Effector memory CD4-positive, alpha-beta T cell (primary cell): Measurements from ENCODE around the gene FARP1.
"Not testable (repeated sequence)": the region's sequence is repeated elsewhere in the genome, so short reads cannot be mapped to it uniquely, and the experiment has no call there.

Source experiments
- DNase-seq, 3 donors: peaks; one replicate each; pipeline ENCODE4 v3.0.0-alpha.2; 2020
- H3K27ac ChIP-seq: 2 replicates; pipeline ENCODE4 v1.7.0; 2013; ENCODE audit warnings: mild to moderate bottlenecking, low read length, moderate library complexity; ENCODE audit not compliant: insufficient read depth, poor library complexity, severe bottlenecking
- H3K27me3 ChIP-seq: replicated peaks from 2 replicates; pipeline ENCODE4 v1.7.0; 2013; ENCODE audit warnings: mild to moderate bottlenecking, low read length; ENCODE audit not compliant: insufficient read depth, control insufficient read depth, poor library complexity, severe bottlenecking
- H3K36me3 ChIP-seq: 2 replicates; pipeline ENCODE4 v1.7.0; 2013; ENCODE audit warnings: mild to moderate bottlenecking, low read length, moderate library complexity; ENCODE audit not compliant: control insufficient read depth, insufficient read depth
- H3K4me1 ChIP-seq: 2 replicates; pipeline ENCODE4 v1.7.0; 2013; ENCODE audit warnings: low read length, mild to moderate bottlenecking; ENCODE audit not compliant: control insufficient read depth, insufficient read depth, poor library complexity, severe bottlenecking
- H3K4me3 ChIP-seq: 2 replicates; pipeline ENCODE4 v1.7.0; 2013; ENCODE audit warnings: low read length, low read depth, mild to moderate bottlenecking; ENCODE audit not compliant: insufficient read depth, poor library complexity, severe bottlenecking
- H3K9me3 ChIP-seq: 2 replicates; pipeline ENCODE4 v1.7.0; 2013; ENCODE audit warnings: mild to moderate bottlenecking, low read length, moderate library complexity; ENCODE audit not compliant: control insufficient read depth

Gene FARP1

DNA sequence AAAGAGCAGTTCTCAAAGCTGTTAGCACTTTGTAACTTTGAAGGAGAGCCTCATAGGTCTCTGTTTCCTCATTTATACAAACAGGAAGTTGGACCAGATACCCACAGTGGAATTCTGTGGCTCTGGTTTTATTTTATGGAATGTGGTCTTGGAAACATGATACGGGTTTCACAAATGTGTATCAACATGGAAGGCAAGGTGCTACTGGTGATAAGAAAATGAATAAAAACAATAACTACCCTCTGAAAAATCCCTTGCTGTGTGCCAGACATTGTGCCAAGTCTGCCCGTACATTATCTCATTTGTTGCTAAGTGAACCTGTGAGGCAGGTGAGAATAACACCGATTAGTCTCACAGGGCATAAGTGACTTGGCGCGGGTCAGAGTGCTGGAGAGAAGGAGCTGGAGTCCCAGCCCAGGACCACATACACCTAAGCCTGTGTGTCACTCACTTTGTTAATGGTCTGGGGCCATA, 79.2 kb downstream of the FARP1 start:
- no peaks in the 10 kb centered on the region for H3K27me3 ChIP-seq

DNA sequence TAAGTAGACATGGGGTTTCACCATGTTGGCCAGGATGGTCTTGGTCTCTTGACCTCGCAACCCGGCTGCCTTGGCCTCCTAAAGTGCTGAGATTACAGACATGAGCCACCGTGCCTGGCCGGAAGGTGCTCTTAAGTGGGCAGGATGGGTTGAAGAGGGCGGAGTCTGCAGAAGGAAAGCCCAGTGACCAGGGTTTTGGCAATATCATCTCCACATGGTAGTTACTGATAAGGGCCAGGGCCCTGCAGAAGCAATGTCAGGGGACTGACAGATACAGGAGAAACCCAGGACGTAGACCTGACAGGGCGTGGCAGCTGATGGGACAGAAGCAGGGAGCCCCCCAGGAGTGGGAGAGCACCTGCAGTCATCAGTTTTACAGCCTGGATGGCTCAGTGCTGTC, 79.9 kb downstream of the FARP1 start:
- no peak overlapping the region for H3K4me3 ChIP-seq
- no peaks in the 10 kb centered on the region for H3K27me3 ChIP-seq
- H3K27ac ChIP-seq: no peak overlapping the region
- no peaks in the 10 kb centered on the region for H3K9me3 ChIP-seq
- no peaks in the 10 kb centered on the region for H3K4me1 ChIP-seq
- no peaks in the 10 kb centered on the region for H3K36me3 ChIP-seq
- no peak for DNase-seq

More for the DNA sequence above, 79.2 kb downstream of the FARP1 start:
- Histone ChIP-seq H3K36me3 (no peaks in the 10 kb centered on the region), H3K4me1 (no peaks in the 10 kb centered on the region), H3K4me3 (no peak overlapping the region), H3K9me3 (no peaks in the 10 kb centered on the region), H3K27ac (no peak overlapping the region)
- DNase-seq: no peak

DNA sequence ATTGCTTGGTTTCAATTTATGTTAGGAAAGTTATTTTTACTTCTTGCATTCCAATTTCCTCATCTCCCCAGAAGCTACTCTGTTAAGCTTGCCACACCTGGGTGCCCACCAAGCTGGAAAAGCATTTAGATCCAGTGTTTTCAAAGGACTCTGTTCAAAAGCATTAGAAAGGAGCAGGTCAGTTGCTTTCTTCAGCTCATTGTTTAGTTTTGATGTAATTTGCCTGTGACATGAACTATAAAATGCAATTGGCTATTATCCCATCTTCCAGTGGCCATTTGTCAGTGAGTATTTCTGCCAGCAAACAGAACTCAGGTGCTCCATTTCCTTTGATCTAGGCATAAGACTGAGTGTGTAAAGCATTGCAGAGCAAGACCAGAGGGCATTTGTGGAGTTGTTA, 80.8 kb downstream of the FARP1 start:
- H3K36me3 ChIP-seq: no peaks in the 10 kb centered on the region
- H3K4me3 ChIP-seq: no peak overlapping the region
- H3K27me3 ChIP-seq: no peaks in the 10 kb centered on the region
- no peak for DNase-seq
- no peaks in the 10 kb centered on the region for H3K4me1 ChIP-seq
- no peak overlapping the region for H3K27ac ChIP-seq
- no peaks in the 10 kb centered on the region for H3K9me3 ChIP-seq

DNA sequence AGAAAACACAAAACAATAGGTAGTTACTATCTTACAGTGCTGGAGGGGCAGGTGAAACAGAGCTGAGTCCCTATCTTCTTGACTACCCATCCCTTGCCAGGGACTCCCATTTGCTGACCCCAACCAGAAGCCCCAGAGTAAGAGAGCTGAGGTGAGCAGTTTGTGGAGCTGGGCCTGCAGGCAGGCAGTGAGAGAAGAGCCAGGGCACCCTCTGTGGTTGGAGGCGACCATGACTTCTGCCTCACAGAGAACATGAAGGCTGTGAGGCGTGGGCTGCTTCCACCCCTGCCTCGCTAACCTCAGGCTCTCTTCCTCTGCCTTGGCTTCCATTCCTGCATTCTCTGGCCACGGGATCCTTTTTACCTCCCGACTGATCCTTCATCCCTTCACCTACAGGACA, 81.7 kb downstream of the FARP1 start:
- H3K27me3 ChIP-seq: no peaks in the 10 kb centered on the region
- H3K4me3 ChIP-seq: no peak overlapping the region
- H3K27ac ChIP-seq: no peak overlapping the region
- no peaks in the 10 kb centered on the region for H3K4me1 ChIP-seq
- no peaks in the 10 kb centered on the region for H3K36me3 ChIP-seq
- no peaks in the 10 kb centered on the region for H3K9me3 ChIP-seq
- DNase-seq: no peak

DNA sequence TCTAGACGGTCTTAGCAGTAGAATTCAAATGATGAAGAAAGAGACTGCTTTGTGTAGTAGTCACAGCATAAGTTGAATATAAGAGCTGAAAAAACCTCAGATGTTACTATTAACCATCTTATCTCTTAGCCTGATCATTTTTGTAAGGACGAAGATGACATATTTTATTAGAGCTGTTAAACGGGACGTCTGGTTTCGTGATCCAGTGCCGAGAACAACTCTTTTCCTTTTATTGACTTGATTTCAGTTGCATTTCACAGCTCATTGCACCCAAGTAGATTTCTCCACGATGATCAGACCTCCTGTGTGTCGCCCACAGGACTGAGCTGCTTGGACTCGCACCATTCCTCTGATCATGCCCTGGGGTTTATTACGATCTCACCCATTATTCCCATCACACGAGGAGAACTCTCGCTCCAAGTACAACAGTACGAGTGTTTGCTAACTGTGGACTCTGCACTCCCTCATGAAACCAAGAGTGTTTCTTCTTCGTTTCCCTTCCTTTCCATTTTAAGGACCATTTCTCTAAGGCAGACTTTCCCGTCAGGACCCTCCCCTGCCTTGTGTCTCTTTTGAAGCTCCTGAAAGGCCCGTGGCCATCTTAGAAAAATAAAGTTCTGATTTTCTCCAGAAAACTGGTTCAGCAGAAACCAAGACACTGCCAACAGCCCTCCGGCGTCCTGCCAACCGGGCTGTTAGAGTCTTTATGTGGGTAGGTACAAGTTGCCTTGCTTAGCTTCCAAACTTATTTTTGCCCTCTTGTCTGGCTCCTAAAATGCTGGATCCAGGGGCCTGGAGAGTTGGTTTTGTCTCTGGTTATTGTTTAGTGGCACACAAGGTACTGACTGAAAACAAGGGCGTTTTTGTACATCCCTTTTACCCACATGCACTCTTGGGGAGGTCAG, 82.4 kb downstream of the FARP1 start:
- Histone ChIP-seq H3K27ac (no peak overlapping the region), H3K9me3 (no peaks in the 10 kb centered on the region), H3K4me1 (no peaks in the 10 kb centered on the region), H3K27me3 (no peaks in the 10 kb centered on the region), H3K4me3 (no peak overlapping the region), H3K36me3 (no peaks in the 10 kb centered on the region)
- no peak for DNase-seq

DNA sequence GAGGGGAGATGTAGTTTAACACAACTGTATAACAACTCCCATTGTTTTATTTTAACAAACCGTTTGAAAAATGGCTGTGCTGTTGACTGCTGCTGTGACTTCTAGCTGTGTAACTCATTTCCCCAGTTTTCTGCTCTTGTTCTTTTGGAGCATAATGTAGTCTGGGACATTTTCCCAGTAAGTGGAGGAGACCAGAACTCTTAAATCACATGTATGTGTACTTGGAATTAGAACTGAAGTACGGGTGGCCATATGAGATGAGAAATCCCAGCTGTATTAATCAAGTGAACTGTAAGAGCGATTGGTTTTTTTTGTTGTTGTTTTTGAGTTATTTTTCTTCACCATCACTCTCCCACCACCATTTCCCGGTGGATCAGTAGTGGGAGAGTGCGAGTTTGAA, 83.6 kb downstream of the FARP1 start:
- no peak overlapping the region for H3K27ac ChIP-seq
- H3K9me3 ChIP-seq: no peaks in the 10 kb centered on the region
- H3K27me3 ChIP-seq: no peaks in the 10 kb centered on the region
- H3K4me3 ChIP-seq: no peak overlapping the region
- H3K4me1 ChIP-seq: no peaks in the 10 kb centered on the region
- H3K36me3 ChIP-seq: no peaks in the 10 kb centered on the region
- no peak for DNase-seq

DNA sequence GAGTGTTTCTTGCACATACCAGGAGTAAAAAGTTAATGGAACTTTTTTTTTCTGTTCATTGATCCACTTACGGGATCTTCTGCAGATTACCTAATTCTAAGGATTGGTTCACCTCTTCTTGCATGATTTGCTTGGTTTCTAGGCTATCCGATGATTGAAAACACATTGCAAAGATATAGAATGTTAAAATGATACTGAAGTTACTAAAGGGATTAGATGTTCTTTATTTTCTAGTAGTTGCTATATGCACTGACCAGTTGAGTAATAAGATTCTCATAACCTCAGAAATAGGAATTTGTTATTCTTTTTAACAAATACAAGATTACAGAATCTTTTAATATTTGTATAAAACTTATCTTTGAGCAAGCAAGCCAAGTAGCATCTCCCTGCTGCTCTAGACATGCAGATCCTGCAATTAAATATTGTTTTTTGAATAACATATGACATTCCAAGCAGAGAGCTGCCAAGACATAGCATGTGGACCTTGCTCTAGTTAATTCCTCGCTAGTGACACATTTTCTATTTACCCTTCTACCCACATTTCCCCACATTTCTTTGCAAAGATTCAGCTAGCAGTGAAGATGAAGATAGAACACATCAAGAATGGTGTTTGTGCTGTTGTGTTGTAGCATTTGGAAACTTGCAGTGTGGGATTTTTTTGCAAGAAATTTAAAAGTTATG, 85.9 kb downstream of the FARP1 start:
- DNase-seq: no peak
- Histone ChIP-seq H3K4me3 (no peak overlapping the region), H3K4me1 (no peaks in the 10 kb centered on the region), H3K9me3 (no peaks in the 10 kb centered on the region), H3K36me3 (no peaks in the 10 kb centered on the region), H3K27ac (no peak overlapping the region), H3K27me3 (no peaks in the 10 kb centered on the region)

DNA sequence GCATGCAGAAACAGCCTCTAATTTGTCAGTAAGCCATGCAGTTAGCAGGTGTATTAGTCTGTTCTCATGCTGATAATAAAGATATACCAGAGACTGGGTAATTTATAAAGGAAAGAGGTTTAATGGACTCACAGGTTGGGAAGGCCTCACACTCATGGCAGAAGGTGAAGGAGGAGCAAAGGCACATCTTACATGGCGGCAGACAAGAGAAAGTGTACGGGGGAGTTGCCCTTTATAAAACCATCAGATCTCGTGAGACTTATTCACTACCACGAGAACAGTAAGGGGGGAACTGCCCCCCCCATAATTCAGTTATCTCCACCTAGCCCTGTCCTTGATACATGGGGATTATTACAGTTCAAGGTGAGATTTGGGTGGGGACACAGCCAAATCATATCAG, 87.9 kb downstream of the FARP1 start:
- not testable (repeated sequence) for H3K4me3 ChIP-seq, DNase-seq, H3K4me1 ChIP-seq, H3K9me3 ChIP-seq, H3K36me3 ChIP-seq, H3K27ac ChIP-seq, H3K27me3 ChIP-seq

DNA sequence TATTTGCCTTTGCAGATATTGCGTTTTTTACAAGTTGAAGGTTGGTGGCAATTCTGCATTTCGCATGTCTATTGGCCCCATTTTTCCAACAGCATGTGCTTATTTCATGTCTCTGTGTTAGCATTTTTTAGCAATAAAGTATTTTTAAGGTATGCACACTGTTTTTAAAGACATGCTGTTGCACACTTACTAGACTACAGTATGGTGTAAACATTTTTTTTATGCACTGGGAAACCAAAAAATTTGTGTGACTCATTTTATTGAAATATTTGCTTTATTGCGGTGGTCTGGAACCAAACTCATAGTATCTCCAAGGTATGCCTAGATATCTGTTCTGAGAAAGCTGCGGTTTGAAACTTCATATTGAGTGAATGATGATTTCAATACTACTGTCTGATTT, 89.6 kb downstream of the FARP1 start:
- no peaks in the 10 kb centered on the region for H3K4me1 ChIP-seq
- H3K27me3 ChIP-seq: no peaks in the 10 kb centered on the region
- DNase-seq: no peak
- no peaks in the 10 kb centered on the region for H3K9me3 ChIP-seq
- H3K4me3 ChIP-seq: no peak overlapping the region
- H3K36me3 ChIP-seq: no peaks in the 10 kb centered on the region
- no peak overlapping the region for H3K27ac ChIP-seq

DNA sequence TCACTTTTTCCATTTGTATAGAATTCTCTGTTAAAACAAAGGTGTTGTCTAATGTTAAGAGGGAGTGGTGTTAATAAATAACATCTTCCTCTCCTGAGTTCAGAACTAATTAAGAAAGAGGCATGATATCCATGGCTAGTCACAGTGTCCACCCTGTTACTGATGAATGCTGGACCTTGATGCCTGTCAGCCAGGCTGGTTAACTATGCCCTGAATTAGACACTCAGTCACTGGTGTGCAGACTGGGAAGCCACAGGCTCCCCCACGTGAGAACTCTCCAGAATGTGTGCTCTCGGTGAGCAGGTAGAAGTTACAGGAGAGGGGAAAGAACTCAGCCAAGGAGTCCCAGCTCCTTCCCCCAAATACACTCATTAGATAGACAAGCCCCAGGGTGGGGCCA, 90.2 kb downstream of the FARP1 start:
- no peak for DNase-seq
- Histone ChIP-seq H3K4me3 (no peak overlapping the region), H3K4me1 (no peaks in the 10 kb centered on the region), H3K9me3 (no peaks in the 10 kb centered on the region), H3K27ac (no peak overlapping the region), H3K27me3 (no peaks in the 10 kb centered on the region), H3K36me3 (no peaks in the 10 kb centered on the region)
